ENCODE measurements around the gene TMEM184C.

Gene TMEM184C

GRCh38 chr4:147599769-147600168 is 17.4 kb upstream of the TMEM184C start:
- DNase-seq (ENCODE audit: low spot score) = peak; percentile 67

- DNase-seq (ENCODE audit: low spot score) = no peak
Observed at GRCh38 chr4:147605499-147605898, 11.7 kb upstream of the TMEM184C start.

GRCh38 chr4:147607471-147607870 is 9.7 kb upstream of the TMEM184C start:
- no peak for DNase-seq (ENCODE audit: low spot score)

GRCh38 chr4:147610686-147611085 is 6.5 kb upstream of the TMEM184C start:
- DNase-seq (ENCODE audit: low spot score) = no peak

GRCh38 chr4:147616849-147617172 is 386 bp upstream of the TMEM184C start:
- DNase-seq (ENCODE audit: low spot score) = no peak

- no peak for DNase-seq (ENCODE audit: low spot score)
Observed at GRCh38 chr4:147617841-147618691, 869 bp downstream of the TMEM184C start.

- DNase-seq (ENCODE audit: low spot score) = no peak
Observed at GRCh38 chr4:147620315-147620714, 3.1 kb downstream of the TMEM184C start.

DNA sequence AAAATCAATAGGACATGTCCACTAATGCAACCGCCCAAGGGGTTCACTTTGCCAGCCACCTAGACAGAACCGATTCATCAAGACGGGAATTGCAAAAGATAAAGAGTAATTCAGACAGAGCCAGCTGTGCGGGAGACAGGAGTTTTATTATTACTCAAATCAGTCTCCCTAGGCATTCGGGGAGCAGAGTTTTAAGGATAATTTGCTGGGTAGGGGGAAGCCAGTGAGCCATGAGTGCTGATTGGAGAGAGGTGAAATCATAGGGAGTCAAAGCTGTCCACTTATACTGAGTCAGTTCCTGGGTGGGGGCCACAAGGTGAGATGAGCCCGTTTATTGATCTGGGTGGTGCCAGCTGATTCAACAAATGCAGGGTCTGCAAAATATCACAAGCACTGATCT is 8.5 kb downstream of the TMEM184C start:
- DNase-seq (ENCODE audit: low spot score) = no peak

DNA sequence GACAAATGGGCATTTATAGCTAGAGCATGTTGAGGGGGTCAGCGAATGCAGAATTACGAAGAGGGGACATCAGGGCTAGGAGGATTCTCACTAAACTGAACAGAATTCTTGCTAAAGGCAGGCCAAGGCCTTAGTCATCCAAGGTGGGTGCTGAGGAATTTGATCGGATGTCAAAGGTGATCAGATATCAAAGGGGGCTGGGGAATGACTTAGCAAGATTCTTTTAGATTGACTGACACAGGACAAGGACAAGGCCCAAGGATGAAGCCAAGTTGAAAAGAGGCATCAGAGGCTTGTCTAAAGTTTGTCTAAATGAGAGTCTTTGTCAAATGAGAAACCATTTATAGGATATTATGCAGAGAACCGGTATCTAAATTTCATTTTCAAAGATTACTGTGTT is 9.7 kb downstream of the TMEM184C start:
- DNase-seq (ENCODE audit: low spot score) = no peak

- no peak for DNase-seq (ENCODE audit: low spot score)
Observed at GRCh38 chr4:147628415-147628814, 11.2 kb downstream of the TMEM184C start.

DNA sequence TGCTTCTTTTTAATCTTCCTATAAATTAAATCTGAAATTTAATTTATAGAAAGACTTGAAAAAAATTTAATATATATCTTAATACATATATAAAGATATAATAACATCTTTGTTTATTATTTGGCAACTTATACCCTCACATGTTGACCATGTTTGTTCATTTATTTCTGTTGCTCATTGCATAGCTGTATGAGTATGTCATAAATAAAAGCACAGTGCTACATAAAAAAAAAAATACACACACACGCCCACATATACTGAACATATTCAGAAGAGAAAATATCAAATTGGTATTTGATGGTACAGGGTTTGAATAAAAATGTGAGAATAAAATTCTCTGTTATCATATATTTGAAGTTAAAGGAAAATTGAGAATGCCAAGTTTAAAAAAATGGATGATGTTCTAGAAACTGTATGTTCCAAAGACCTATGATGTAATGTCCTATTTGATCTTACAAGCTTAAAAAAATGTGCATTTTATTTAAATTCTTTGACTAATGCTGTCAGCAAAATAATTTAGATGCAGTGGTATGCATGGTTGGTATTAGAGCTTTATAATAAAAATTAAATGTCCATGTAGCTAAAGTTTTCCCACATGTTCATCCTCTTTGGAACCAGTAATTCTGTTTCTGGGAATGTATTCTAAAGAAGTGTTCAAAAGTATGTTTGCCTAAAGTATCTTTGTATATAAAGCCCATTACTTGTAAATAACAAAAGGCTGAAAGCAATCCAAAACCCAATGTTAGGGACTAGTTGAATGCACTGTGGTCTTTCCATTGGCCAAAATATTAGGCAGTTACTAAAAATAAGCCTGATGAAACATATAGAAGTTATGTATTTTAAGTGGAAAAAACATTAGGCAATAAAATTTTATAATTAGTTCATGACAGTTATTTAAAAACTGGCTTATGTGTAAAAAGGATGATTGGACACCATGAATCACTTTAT is 12.9 kb downstream of the TMEM184C start:
- no peak for DNase-seq (ENCODE audit: low spot score)

- no peak for DNase-seq (ENCODE audit: low spot score)
Observed at GRCh38 chr4:147633113-147633512, 15.9 kb downstream of the TMEM184C start.

GRCh38 chr4:147633643-147634042 is 16.4 kb downstream of the TMEM184C start:
- DNase-seq (ENCODE audit: low spot score) = no peak

DNA sequence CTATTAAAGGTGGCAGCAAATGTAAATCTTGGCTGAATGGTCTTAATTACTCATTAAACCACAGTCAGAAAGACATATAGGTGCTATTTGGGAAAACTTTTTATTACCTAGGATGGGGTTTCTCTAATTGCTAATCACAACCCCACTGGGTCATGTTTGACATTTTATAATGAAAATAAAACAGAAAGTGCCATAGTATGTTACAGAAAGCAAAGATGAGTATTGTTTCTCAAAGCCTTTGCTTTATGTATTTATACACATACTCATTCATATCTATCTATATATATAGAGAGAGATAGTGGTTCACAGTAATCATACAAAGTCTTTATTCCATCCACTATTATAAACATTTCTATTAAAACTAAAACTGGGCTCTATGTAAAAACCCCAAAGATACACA is 18.2 kb downstream of the TMEM184C start:
- DNase-seq (ENCODE audit: low spot score) = no peak

GRCh38 chr4:147638365-147638764 is 21.2 kb downstream of the TMEM184C start:
- no peak for DNase-seq (ENCODE audit: low spot score)

GRCh38 chr4:147638942-147639341 is 21.7 kb downstream of the TMEM184C start:
- no peak for DNase-seq (ENCODE audit: low spot score)

DNA sequence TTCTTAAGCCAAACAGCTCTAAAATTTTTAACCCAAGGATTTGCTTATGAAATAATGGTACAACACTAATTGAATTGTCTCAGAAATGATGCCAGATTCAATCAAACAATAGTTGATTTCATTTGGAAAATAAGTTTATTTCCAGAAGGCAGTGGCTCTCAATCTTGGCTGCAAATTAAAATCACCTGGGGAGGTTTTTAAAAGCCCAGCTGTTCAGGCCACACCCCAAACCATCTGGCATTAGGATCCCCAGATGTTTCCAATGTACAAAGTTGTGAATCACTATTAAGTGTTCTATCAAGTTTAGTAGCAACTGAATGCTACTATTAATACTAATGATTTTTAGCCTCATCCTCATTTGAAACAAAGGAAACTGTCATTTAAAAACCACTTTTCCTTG is 22.2 kb downstream of the TMEM184C start:
- peak; percentile 22 for DNase-seq (ENCODE audit: low spot score)

- DNase-seq (ENCODE audit: low spot score) = no peak
Observed at GRCh38 chr4:147640331-147640730, 23.1 kb downstream of the TMEM184C start.

DNA sequence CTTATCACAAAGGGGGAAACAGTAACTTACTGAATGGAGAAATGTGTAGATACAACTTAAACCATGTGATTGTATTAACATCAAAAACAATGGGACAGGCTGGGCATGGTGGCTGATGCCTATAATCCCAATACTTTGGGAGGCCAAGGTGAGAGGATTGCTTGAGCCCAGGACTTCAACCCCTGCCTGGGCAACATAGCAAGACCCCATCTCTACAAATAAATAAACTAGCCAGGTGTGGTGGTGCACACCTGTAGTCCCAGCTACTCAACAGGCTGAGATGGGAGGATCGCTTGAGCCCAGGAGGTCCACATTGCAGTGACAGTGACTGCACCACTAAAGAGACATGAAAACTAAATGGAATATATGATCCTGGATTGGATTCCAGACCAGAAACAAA is 26.4 kb downstream of the TMEM184C start:
- DNase-seq (ENCODE audit: low spot score) = no peak

GRCh38 chr4:147644471-147644870 is 27.3 kb downstream of the TMEM184C start:
- DNase-seq (ENCODE audit: low spot score) = no peak

DNA sequence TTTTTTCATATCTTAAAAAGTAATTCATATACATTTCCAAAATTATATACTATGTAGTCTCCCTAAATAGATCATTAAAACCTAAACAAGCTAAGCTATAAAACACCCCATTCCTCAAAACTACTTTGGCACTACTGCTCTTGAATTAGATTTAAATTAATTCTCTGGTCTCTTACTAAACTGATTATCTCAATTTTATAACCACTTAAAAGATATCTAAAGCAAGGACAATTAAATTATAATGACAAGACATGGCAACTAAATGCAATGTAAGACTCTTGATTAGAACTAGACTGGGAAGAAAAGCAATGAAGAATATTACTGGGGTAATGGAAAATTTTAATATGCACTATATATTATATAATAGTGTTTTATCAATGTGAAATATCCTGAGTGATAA is 27.9 kb downstream of the TMEM184C start:
- no peak for DNase-seq (ENCODE audit: low spot score)

- no peak for DNase-seq (ENCODE audit: low spot score)
Observed at GRCh38 chr4:147648656-147649055, 31.5 kb downstream of the TMEM184C start.

- no peak for DNase-seq (ENCODE audit: low spot score)
Observed at GRCh38 chr4:147651563-147651962, 34.4 kb downstream of the TMEM184C start.

All from GM03348 (cell line).